HUES64 (cell line): ENCODE data around the gene HARS2.

Experiments used
- H3K27ac ChIP-seq: 2 replicates; pipeline ENCODE4 v1.7.0; 2013; ENCODE audit warnings: low read depth, low read length, inconsistent platforms
- H3K27me3 ChIP-seq: 2 replicates; pipeline ENCODE4 v1.6.1; 2013; ENCODE audit warnings: mild to moderate bottlenecking, low read length; ENCODE audit not compliant: insufficient read depth
- H3K36me3 ChIP-seq: 2 replicates; pipeline ENCODE4 v1.6.1; 2013; ENCODE audit warnings: mild to moderate bottlenecking, low read length; ENCODE audit not compliant: insufficient read depth
- H3K4me1 ChIP-seq: 2 replicates; pipeline ENCODE4 v1.6.1; 2013; ENCODE audit warnings: mild to moderate bottlenecking, low read length, moderate library complexity; ENCODE audit not compliant: insufficient read depth
- H3K4me3 ChIP-seq: 2 replicates; pipeline ENCODE4 v1.5.1; 2013; ENCODE audit warnings: mild to moderate bottlenecking, low read length, moderate library complexity
- H3K9ac ChIP-seq: 2 replicates; pipeline ENCODE4 v1.6.1; 2013; ENCODE audit warnings: mild to moderate bottlenecking, low read depth, low read length
- H3K9me3 ChIP-seq: 2 replicates; pipeline ENCODE4 v1.6.1; 2013; ENCODE audit warnings: low read depth, low read length; ENCODE audit not compliant: insufficient read depth
- WGBS: fragments of 150-250, 120-280 bp; methylation state at CpG from one replicate; pipeline ENCODE4 v1.1.7; 2013; ENCODE audit warnings: missing lambda C conversion rate; 5-methylcytosine and 5-hydroxymethylcytosine counted together

Gene HARS2

GRCh38 chr5:140734354-140734753 is 43.1 kb downstream of the HARS2 start:
- Histone ChIP-seq H3K9me3 (0 out of 2 replicates have a peak, but pooled peaks cover 2% of the 10 kb centered on the region), H3K4me1 (no peaks in the 10 kb centered on the region), H3K27ac (no peak overlapping the region), H3K9ac (no peak overlapping the region), H3K4me3 (no peak overlapping the region), H3K27me3 (no peaks in the 10 kb centered on the region), H3K36me3 (no peaks in the 10 kb centered on the region)
- 80% methylated on average over 6 of the region's 7 CpGs for WGBS

GRCh38 chr5:140737486-140737885 is 46.2 kb downstream of the HARS2 start:
- Histone ChIP-seq H3K4me1 (no peaks in the 10 kb centered on the region), H3K9ac (no peak overlapping the region), H3K36me3 (no peaks in the 10 kb centered on the region), H3K27ac (no peak overlapping the region), H3K4me3 (no peak overlapping the region), H3K27me3 (no peaks in the 10 kb centered on the region), H3K9me3 (peaks cover 20% of the 10 kb centered on the region; the same call in 1 of the 2 replicates)
- no CpG with 5 or more reads among the region's 1 CpG for WGBS

GRCh38 chr5:140741967-140742366 is 50.7 kb downstream of the HARS2 start:
- H3K27ac ChIP-seq = no peak overlapping the region
- WGBS = 63% methylated on average over 1 of the region's 1 CpG
- no peak overlapping the region for H3K4me3 ChIP-seq
- H3K4me1 ChIP-seq = no peaks in the 10 kb centered on the region
- no peaks in the 10 kb centered on the region for H3K27me3 ChIP-seq
- H3K36me3 ChIP-seq = no peaks in the 10 kb centered on the region
- H3K9ac ChIP-seq = no peak overlapping the region
- H3K9me3 ChIP-seq = peaks cover 29% of the 10 kb centered on the region
